Measurements from ENCODE around the gene ANO6.

ANO6 gene

DNA sequence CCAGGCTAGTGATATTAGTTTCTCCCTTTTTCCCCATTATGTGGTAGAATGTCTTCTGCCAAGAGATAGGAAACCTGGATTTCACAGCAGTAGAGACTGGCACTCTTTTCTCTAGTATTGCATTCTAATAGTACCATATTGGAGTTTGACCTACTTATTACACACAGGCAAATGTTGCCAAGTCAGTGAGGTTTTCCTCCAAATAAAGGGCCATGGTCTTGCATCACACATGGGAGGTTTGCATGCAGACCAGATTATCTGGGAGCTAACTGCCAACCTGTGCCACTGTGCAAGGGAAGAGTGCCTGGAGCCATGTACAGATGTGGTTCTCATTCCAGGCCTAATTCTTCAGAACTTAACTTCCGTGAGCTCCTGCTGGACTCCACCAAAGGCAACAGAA is 113.3 kb downstream of the ANO6 start:
- Histone ChIP-seq H3K27me3 (ENCODE audit: insufficient read depth, low read length) (no peaks in the 10 kb centered on the region), H3K36me3 (ENCODE audit: insufficient read depth, low read length) (peaks cover 4% of the 10 kb centered on the region; the same call in 1 of the 2 replicates), H3K27ac (ENCODE audit: low read depth, low read length) (no peak overlapping the region), H2AFZ (ENCODE audit: low read length, unreplicated experiment) (no peak overlapping the region), H3K79me2 (ENCODE audit: control insufficient read depth, insufficient read depth, low read length, unreplicated experiment) (no peaks in the 10 kb centered on the region), H3K4me1 (ENCODE audit: control insufficient read depth, insufficient read depth, low read length, unreplicated experiment) (peaks cover 14% of the 10 kb centered on the region), H3K4me3 (ENCODE audit: low read depth, low read length) (no peak overlapping the region)

DNA sequence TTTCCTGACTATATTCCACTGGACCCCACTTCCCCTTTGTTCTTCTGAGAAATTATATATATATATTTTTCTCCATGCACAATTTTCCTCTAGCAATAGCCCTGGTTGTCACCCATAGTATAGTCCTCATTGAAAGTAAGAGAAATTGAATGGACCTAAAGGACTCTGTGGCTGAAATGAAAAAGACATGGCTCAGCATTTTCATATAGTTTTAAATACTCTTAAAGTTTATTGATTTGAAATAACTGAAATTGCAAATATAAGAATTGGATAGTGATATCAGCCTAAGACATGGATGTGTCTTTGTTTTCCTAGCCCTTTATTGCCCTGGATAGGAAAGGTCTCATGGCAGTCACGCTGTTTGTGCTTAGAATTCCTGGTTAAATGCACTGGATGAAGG is 113.8 kb downstream of the ANO6 start:
- H3K36me3 ChIP-seq (ENCODE audit: insufficient read depth, low read length) = peaks cover 4% of the 10 kb centered on the region; the same call in 1 of the 2 replicates
- H3K4me1 ChIP-seq (ENCODE audit: control insufficient read depth, insufficient read depth, low read length, unreplicated experiment) = peaks cover 14% of the 10 kb centered on the region
- H3K4me3 ChIP-seq (ENCODE audit: low read depth, low read length) = no peak overlapping the region
- no peaks in the 10 kb centered on the region for H3K79me2 ChIP-seq (ENCODE audit: control insufficient read depth, insufficient read depth, low read length, unreplicated experiment)
- no peaks in the 10 kb centered on the region for H3K27me3 ChIP-seq (ENCODE audit: insufficient read depth, low read length)
- no peak overlapping the region for H3K27ac ChIP-seq (ENCODE audit: low read depth, low read length)
- no peak overlapping the region for H2AFZ ChIP-seq (ENCODE audit: low read length, unreplicated experiment)

DNA sequence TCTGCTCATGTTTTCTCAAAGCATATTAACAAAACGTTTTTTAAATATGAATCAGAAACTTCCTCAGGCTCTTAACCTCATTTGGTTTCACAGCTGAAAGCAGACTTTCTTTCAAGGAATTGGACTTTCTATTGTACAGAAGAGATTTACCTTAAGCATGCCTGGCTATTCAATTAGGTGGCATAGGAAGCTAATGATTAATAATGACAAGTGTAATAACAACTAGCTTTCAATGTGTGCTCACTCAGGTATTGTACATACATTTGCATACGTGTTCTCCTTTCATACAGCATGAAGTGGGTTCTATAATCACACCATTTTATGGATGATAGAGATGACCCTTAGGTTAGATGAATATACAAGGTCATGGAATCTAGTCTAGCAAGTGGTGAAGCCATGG is 115.7 kb downstream of the ANO6 start:
- Histone ChIP-seq H3K27ac (ENCODE audit: low read depth, low read length) (no peak overlapping the region), H2AFZ (ENCODE audit: low read length, unreplicated experiment) (no peak overlapping the region), H3K4me3 (ENCODE audit: low read depth, low read length) (no peak overlapping the region), H3K27me3 (ENCODE audit: insufficient read depth, low read length) (no peaks in the 10 kb centered on the region), H3K79me2 (ENCODE audit: control insufficient read depth, insufficient read depth, low read length, unreplicated experiment) (no peaks in the 10 kb centered on the region), H3K36me3 (ENCODE audit: insufficient read depth, low read length) (peaks cover 4% of the 10 kb centered on the region; the same call in 1 of the 2 replicates), H3K4me1 (ENCODE audit: control insufficient read depth, insufficient read depth, low read length, unreplicated experiment) (peaks cover 20% of the 10 kb centered on the region)

DNA sequence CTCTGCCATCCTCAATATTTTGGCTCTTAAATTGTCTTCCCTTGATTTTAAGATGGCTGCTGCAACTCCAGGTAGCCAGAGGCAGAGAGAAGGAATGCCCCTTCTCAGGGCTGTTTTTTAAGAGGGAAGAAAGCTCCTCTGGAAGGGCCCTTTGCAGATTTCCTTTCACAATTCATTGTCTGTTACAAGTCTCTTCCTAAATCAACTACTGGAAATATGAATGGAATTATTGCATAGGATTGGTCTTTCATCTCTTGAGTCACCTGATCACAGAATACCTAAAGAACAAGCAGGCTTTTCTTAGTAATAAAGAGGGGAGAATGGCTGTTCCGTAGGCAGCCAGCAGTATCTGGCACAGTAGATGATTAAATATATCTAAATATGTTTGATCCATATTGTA is 118.5 kb downstream of the ANO6 start:
- H3K27me3 ChIP-seq (ENCODE audit: insufficient read depth, low read length) = no peaks in the 10 kb centered on the region
- H3K27ac ChIP-seq (ENCODE audit: low read depth, low read length) = no peak overlapping the region
- H3K4me3 ChIP-seq (ENCODE audit: low read depth, low read length) = no peak overlapping the region
- H3K4me1 ChIP-seq (ENCODE audit: control insufficient read depth, insufficient read depth, low read length, unreplicated experiment) = peaks cover 16% of the 10 kb centered on the region
- no peak overlapping the region for H2AFZ ChIP-seq (ENCODE audit: low read length, unreplicated experiment)
- peaks cover 4% of the 10 kb centered on the region; the same call in 1 of the 2 replicates for H3K36me3 ChIP-seq (ENCODE audit: insufficient read depth, low read length)
- no peaks in the 10 kb centered on the region for H3K79me2 ChIP-seq (ENCODE audit: control insufficient read depth, insufficient read depth, low read length, unreplicated experiment)

DNA sequence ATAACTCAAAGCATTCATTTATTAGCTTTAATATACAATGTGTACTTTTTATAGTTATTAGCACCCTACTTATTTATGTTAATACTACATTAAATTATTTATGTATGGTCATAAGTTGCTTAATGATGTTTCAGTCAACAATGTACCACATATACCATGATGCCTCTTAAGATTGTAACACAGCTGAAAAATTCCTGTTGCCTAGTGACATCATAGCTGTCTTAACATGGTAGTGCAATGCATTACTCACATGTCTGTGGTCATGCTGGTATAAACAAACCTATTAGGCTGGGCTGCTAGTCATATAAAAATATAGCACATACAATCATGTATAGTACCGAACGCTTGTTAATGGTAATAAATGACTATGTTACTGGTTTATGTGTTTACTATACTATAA is 120.4 kb downstream of the ANO6 start:
- H2AFZ ChIP-seq (ENCODE audit: low read length, unreplicated experiment) = no peak overlapping the region
- H3K79me2 ChIP-seq (ENCODE audit: control insufficient read depth, insufficient read depth, low read length, unreplicated experiment) = no peaks in the 10 kb centered on the region
- peaks cover 16% of the 10 kb centered on the region for H3K4me1 ChIP-seq (ENCODE audit: control insufficient read depth, insufficient read depth, low read length, unreplicated experiment)
- H3K27me3 ChIP-seq (ENCODE audit: insufficient read depth, low read length) = no peaks in the 10 kb centered on the region
- peak overlapping the region; percentile 53 for H3K27ac ChIP-seq (ENCODE audit: low read depth, low read length)
- H3K4me3 ChIP-seq (ENCODE audit: low read depth, low read length) = no peak overlapping the region
- peaks cover 4% of the 10 kb centered on the region; the same call in 1 of the 2 replicates for H3K36me3 ChIP-seq (ENCODE audit: insufficient read depth, low read length)

DNA sequence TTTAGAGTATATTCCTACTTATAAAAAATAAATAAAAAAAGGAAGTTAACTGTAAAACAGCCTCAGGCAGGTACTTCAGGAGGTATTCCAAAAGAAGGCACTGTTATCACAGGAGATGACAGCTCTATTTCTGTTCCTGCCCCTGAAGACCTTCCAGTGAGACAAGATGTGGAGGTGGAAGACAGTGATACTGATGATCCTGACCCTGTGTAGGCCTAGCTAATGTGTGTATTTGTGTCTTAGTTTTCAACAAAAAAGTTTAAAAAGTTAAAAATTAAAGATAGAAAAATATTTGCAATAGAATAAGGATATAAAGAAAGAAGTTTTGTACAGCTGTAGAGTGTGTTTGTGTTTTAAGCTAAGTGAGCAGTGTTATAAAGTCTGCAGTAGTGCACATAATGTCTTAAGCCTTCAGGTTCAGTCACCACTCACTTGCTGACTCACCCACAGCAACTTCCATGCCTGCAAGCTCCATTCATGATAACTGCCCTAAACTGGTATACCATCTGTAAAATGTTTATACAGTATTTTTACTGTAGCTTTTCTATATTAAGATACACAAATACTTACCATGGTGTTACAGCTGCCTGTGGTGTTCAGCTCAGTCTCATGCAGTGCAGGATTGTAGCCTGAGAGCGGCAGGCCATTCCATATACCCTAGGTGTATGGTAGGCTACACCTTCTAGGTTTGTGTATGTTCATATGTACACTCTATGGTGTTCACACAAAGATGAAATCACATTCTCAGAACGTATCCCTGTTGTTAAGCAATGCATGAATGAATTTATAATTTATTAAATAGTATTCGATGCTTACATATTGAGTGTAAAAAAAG is 121.1 kb downstream of the ANO6 start:
- H3K27ac ChIP-seq (ENCODE audit: low read depth, low read length) = peak overlapping the region; percentile 66
- H3K36me3 ChIP-seq (ENCODE audit: insufficient read depth, low read length) = no peaks in the 10 kb centered on the region; the same call in 1 of the 2 replicates
- no peak overlapping the region for H3K4me3 ChIP-seq (ENCODE audit: low read depth, low read length)
- H3K79me2 ChIP-seq (ENCODE audit: control insufficient read depth, insufficient read depth, low read length, unreplicated experiment) = no peaks in the 10 kb centered on the region
- peaks cover 16% of the 10 kb centered on the region for H3K4me1 ChIP-seq (ENCODE audit: control insufficient read depth, insufficient read depth, low read length, unreplicated experiment)
- H2AFZ ChIP-seq (ENCODE audit: low read length, unreplicated experiment) = no peak overlapping the region
- H3K27me3 ChIP-seq (ENCODE audit: insufficient read depth, low read length) = no peaks in the 10 kb centered on the region

DNA sequence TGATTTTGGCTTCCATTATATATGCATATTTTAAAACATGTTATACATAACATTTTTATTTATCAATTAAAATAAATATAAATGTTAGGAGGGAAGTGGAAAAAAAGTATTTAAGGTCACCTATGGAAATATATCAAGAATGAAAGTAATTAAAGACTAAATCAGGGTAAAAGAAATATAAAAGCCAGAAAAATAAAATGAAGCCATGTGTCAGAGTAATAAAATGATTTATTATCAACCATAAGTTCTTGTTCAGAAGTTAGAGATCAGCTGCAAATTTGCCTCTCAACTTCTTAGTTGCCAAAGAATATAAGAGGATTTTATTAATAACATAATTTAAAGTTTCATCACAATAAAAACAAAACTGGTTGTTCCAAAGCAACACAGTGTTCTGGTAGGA is 121.9 kb downstream of the ANO6 start:
- Histone ChIP-seq H2AFZ (ENCODE audit: low read length, unreplicated experiment) (no peak overlapping the region), H3K4me1 (ENCODE audit: control insufficient read depth, insufficient read depth, low read length, unreplicated experiment) (peaks cover 21% of the 10 kb centered on the region), H3K36me3 (ENCODE audit: insufficient read depth, low read length) (no peaks in the 10 kb centered on the region; the same call in 1 of the 2 replicates), H3K27me3 (ENCODE audit: insufficient read depth, low read length) (no peaks in the 10 kb centered on the region), H3K79me2 (ENCODE audit: control insufficient read depth, insufficient read depth, low read length, unreplicated experiment) (no peaks in the 10 kb centered on the region), H3K4me3 (ENCODE audit: low read depth, low read length) (no peak overlapping the region), H3K27ac (ENCODE audit: low read depth, low read length) (no peak overlapping the region)

DNA sequence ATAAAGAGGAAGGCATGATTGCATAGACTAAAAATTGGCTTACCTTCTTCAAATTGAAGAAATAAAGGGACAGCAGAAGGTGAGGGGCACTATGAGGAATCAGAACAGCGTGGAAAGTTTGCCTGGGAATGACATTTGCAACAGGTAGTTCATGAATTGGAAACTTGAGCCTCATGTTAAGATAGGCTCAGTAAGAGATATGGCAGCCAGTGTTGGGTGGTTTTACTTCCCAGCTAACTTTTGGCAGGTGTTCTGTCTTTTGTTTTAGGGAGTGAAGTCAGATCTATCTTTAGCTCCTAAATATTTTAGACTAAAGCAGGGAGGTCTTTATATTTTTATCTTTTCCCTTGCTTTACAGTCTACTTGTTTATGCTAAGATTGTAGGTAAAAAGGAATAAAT is 122.4 kb downstream of the ANO6 start:
- H3K27ac ChIP-seq (ENCODE audit: low read depth, low read length) = no peak overlapping the region

DNA sequence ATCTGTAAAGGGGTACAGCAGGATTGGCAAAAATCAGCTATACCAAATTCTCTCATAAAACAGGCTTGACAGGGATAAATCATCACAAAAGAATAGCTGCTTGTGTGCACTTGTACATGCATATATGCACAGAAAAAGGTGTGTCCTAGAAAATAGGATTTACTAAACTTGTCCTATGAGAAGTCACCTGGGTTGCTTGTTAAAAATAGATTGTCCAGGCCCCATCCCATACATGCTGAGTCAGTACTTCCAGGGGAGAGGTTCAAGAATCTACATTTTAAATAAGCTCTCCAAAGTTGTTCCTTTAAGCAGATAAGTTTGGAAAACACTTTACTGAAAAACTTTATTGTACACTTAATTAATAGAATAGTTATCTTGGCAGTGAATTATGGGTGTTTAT is 123.1 kb downstream of the ANO6 start:
- no peak overlapping the region for H3K27ac ChIP-seq (ENCODE audit: low read depth, low read length)
- H3K27me3 ChIP-seq (ENCODE audit: insufficient read depth, low read length) = no peaks in the 10 kb centered on the region
- no peaks in the 10 kb centered on the region for H3K79me2 ChIP-seq (ENCODE audit: control insufficient read depth, insufficient read depth, low read length, unreplicated experiment)
- H3K4me1 ChIP-seq (ENCODE audit: control insufficient read depth, insufficient read depth, low read length, unreplicated experiment) = peaks cover 32% of the 10 kb centered on the region
- no peaks in the 10 kb centered on the region; the same call in 1 of the 2 replicates for H3K36me3 ChIP-seq (ENCODE audit: insufficient read depth, low read length)
- no peak overlapping the region for H3K4me3 ChIP-seq (ENCODE audit: low read depth, low read length)
- H2AFZ ChIP-seq (ENCODE audit: low read length, unreplicated experiment) = no peak overlapping the region

More for the DNA sequence above, 122.4 kb downstream of the ANO6 start:
- Histone ChIP-seq H3K4me1 (ENCODE audit: control insufficient read depth, insufficient read depth, low read length, unreplicated experiment) (peaks cover 25% of the 10 kb centered on the region), H2AFZ (ENCODE audit: low read length, unreplicated experiment) (no peak overlapping the region), H3K79me2 (ENCODE audit: control insufficient read depth, insufficient read depth, low read length, unreplicated experiment) (no peaks in the 10 kb centered on the region), H3K36me3 (ENCODE audit: insufficient read depth, low read length) (no peaks in the 10 kb centered on the region; the same call in 1 of the 2 replicates), H3K27me3 (ENCODE audit: insufficient read depth, low read length) (no peaks in the 10 kb centered on the region), H3K4me3 (ENCODE audit: low read depth, low read length) (no peak overlapping the region)

DNA sequence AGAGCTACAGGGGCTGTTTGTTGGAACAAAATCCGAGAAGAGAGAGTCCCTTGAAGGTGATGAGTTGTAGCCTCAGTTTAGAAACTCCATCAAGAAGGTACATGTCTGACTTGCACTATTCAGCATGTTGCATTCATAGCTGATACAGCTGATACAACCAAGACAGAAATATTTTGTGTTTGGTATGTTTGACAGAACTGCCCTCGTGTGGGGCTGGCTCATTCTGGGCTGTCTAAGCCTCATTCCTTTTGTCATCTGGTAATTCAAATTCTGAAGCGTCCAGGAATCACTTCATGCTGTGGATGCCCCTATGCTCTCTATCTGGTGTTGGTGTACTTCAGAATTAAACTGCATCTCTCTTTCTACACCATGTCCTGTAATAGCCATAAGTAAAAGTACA is 126.3 kb downstream of the ANO6 start:
- Histone ChIP-seq H3K36me3 (ENCODE audit: insufficient read depth, low read length) (no peaks in the 10 kb centered on the region), H3K79me2 (ENCODE audit: control insufficient read depth, insufficient read depth, low read length, unreplicated experiment) (no peaks in the 10 kb centered on the region), H3K4me1 (ENCODE audit: control insufficient read depth, insufficient read depth, low read length, unreplicated experiment) (peaks cover 21% of the 10 kb centered on the region), H3K4me3 (ENCODE audit: low read depth, low read length) (no peak overlapping the region), H3K27ac (ENCODE audit: low read depth, low read length) (no peak overlapping the region), H2AFZ (ENCODE audit: low read length, unreplicated experiment) (no peak overlapping the region), H3K27me3 (ENCODE audit: insufficient read depth, low read length) (no peaks in the 10 kb centered on the region)

DNA sequence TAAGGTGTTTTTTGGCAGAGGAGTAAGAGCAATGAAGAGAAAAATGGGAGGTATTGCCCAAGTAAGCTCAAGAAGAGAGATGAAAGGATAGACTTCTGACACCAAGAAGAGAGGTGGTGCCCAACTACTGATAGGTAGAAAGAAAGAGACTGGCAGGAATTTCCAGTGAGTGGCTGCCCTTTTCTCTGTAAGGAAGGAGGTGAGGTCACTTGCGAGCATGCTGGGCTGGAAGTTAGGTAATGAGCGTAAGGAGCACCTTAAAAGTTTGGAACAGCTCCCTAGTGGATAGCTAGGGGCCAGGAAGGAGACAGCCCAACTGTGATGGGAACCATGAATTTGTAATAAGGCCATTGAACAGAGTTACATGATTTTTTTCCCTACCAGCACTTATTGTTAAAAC is 127.0 kb downstream of the ANO6 start:
- Histone ChIP-seq H3K27me3 (ENCODE audit: insufficient read depth, low read length) (no peaks in the 10 kb centered on the region), H3K4me1 (ENCODE audit: control insufficient read depth, insufficient read depth, low read length, unreplicated experiment) (peaks cover 16% of the 10 kb centered on the region), H3K79me2 (ENCODE audit: control insufficient read depth, insufficient read depth, low read length, unreplicated experiment) (no peaks in the 10 kb centered on the region), H3K27ac (ENCODE audit: low read depth, low read length) (peak overlapping the region; percentile 26; the same call in 1 of the 2 replicates), H3K36me3 (ENCODE audit: insufficient read depth, low read length) (no peaks in the 10 kb centered on the region), H2AFZ (ENCODE audit: low read length, unreplicated experiment) (no peak overlapping the region), H3K4me3 (ENCODE audit: low read depth, low read length) (no peak overlapping the region)
